ENCODE data around the gene GOLGA2.

Gene GOLGA2

DNA sequence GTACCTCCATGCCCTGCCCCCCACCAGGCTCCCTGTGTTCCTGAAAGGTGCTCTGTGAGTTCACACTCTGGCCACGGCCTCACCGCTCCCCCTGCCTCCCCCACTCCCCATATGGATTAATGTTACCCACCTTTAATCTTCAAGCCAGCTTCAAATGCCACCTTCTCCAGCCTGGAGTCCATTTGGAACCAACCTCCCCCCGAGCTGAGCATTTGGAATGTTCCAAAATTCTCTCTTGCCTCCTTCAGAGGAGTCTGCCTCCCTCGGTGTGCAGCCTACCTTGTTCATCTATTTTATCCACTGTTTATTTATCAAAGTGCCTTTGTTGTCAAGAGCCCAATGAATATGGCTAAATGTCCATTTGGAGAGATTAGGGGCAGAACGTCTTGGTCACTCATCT is 4.3 kb downstream of the GOLGA2 start:
- Histone ChIP-seq H3K9me2 (replicated peaks; ENCODE audit: low read depth, low read length) (no peaks in the 10 kb centered on the region), H3K4me1 (ENCODE audit: insufficient read depth, low read length, poor library complexity, severe bottlenecking) (peaks cover 28% of the 10 kb centered on the region), H3K4me2 (ENCODE audit: low read depth, low read length, poor library complexity, severe bottlenecking) (peak overlapping the region; percentile 9), H3K4me3 (ENCODE audit: low read length, poor library complexity, severe bottlenecking) (no peak overlapping the region), H3K27me3 (ENCODE audit: insufficient read depth, low read length, poor library complexity, severe bottlenecking) (no peaks in the 10 kb centered on the region), H3K79me2 (ENCODE audit: insufficient read depth, low read length) (peaks cover 22% of the 10 kb centered on the region), H3K9ac (ENCODE audit: low read depth, low read length, poor library complexity, severe bottlenecking) (no peak overlapping the region), H3F3A (ENCODE audit: low read depth) (no peaks in the 10 kb centered on the region), H4K20me1 (ENCODE audit: insufficient read depth, low read length, poor library complexity, severe bottlenecking) (peaks cover 14% of the 10 kb centered on the region), H3K9me3 (ENCODE audit: insufficient read depth, low read depth, low read length) (no peaks in the 10 kb centered on the region), H2AFZ (ENCODE audit: low read length) (no peak overlapping the region), H3K36me3 (ENCODE audit: insufficient read depth, low read length) (no peaks in the 10 kb centered on the region)
- TF ChIP-seq EZH2phosphoT487 (IDR thresholded peaks at IDR 0.05; ENCODE audit: borderline replicate concordance) (no peak), CTCF (conservative IDR thresholded peaks at IDR 0.05; ENCODE audit: low read length) (no peak)

DNA sequence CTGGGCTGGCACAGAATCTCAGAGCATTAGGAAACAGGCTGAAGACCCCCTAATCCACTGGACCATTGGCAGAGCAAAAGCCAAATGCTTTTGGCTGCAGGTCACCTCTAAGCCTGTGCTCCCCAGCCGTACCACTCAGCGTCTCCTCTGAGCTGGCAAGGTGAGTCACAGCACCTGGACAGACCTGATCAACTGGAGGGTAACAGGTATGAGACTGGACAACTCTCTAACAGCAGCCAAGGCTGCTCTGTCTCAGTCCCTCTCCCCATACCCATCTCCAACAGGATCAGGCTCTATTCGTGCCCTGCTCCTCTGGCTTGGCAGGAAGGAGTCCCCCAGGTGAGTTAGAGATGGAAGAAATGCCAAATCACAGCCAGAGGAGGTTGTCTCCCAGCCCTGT is 4.7 kb downstream of the GOLGA2 start:
- Histone ChIP-seq H2AFZ (ENCODE audit: low read length) (no peak overlapping the region), H3K9me3 (ENCODE audit: insufficient read depth, low read depth, low read length) (no peaks in the 10 kb centered on the region), H3K9ac (ENCODE audit: low read depth, low read length, poor library complexity, severe bottlenecking) (no peak overlapping the region), H3K4me1 (ENCODE audit: insufficient read depth, low read length, poor library complexity, severe bottlenecking) (peaks cover 25% of the 10 kb centered on the region), H3K36me3 (ENCODE audit: insufficient read depth, low read length) (no peaks in the 10 kb centered on the region), H3K27me3 (ENCODE audit: insufficient read depth, low read length, poor library complexity, severe bottlenecking) (no peaks in the 10 kb centered on the region), H3K9me2 (replicated peaks; ENCODE audit: low read depth, low read length) (no peaks in the 10 kb centered on the region), H4K20me1 (ENCODE audit: insufficient read depth, low read length, poor library complexity, severe bottlenecking) (peaks cover 14% of the 10 kb centered on the region), H3K4me3 (ENCODE audit: low read length, poor library complexity, severe bottlenecking) (no peak overlapping the region), H3F3A (ENCODE audit: low read depth) (no peaks in the 10 kb centered on the region), H3K4me2 (ENCODE audit: low read depth, low read length, poor library complexity, severe bottlenecking) (peak overlapping the region; percentile 9), H3K79me2 (ENCODE audit: insufficient read depth, low read length) (peaks cover 18% of the 10 kb centered on the region)
- TF ChIP-seq EZH2phosphoT487 (IDR thresholded peaks at IDR 0.05; ENCODE audit: borderline replicate concordance) (no peak), CTCF (conservative IDR thresholded peaks at IDR 0.05; ENCODE audit: low read length) (no peak)

DNA sequence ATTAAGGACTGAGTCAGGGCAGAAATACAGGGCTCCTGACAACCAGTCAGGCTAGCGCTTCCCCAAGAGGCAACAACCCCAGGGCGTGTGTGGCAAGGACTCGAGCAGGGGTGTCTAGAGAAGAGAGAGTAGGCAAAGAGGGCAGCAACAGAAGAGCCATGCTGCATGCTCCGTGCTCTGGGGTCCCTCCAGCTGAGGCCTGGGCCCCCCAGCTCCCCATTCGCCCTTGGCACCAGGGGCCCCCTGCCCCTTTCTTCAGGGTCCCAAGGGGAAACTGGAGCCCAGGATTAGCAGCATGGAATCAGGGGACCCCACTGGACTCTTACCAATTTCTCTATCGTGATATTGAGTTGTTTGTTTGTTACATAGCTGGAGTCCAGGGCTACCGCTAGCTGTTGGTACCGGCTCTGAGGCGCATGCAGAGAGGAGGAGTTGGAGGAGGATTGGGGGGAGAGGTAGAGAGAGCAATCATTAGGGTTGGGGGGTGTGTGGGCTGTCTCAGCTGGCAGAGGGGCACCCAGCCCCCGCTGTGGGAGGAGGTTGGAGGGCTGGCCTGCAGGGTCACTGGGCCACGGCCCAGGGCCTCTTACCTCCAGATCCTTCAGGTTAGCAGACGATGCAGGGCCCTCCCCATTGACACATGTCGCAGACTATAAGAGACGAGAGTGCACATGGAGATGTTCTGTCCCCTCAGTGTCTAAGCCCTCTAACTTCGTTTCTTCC is 8.8 kb downstream of the GOLGA2 start:
- TF ChIP-seq EZH2phosphoT487 (IDR thresholded peaks at IDR 0.05; ENCODE audit: borderline replicate concordance) (no peak), CTCF (conservative IDR thresholded peaks at IDR 0.05; ENCODE audit: low read length) (no peak)
- Histone ChIP-seq H3K36me3 (ENCODE audit: insufficient read depth, low read length) (no peaks in the 10 kb centered on the region; the same call in 1 of the 2 replicates), H4K20me1 (ENCODE audit: insufficient read depth, low read length, poor library complexity, severe bottlenecking) (no peaks in the 10 kb centered on the region)

More for the DNA sequence above, 8.8 kb downstream of the GOLGA2 start:
- Histone ChIP-seq H3K4me2 (ENCODE audit: low read depth, low read length, poor library complexity, severe bottlenecking) (no peak overlapping the region), H3F3A (ENCODE audit: low read depth) (no peaks in the 10 kb centered on the region), H3K4me1 (ENCODE audit: insufficient read depth, low read length, poor library complexity, severe bottlenecking) (no peaks in the 10 kb centered on the region), H3K9me2 (replicated peaks; ENCODE audit: low read depth, low read length) (no peaks in the 10 kb centered on the region), H2AFZ (ENCODE audit: low read length) (no peak overlapping the region), H3K9me3 (ENCODE audit: insufficient read depth, low read depth, low read length) (no peaks in the 10 kb centered on the region), H3K9ac (ENCODE audit: low read depth, low read length, poor library complexity, severe bottlenecking) (no peak overlapping the region), H3K27me3 (ENCODE audit: insufficient read depth, low read length, poor library complexity, severe bottlenecking) (no peaks in the 10 kb centered on the region), H3K79me2 (ENCODE audit: insufficient read depth, low read length) (no peaks in the 10 kb centered on the region), H3K4me3 (ENCODE audit: low read length, poor library complexity, severe bottlenecking) (no peak overlapping the region)
